HCT116 (cell line): ENCODE results near the gene AGRP. TPM values are rescaled to one million over a fixed set of nuclear protein-coding genes. Genes with fewer than 3 reads are reported as not detected.

Source experiments
- ATAC-seq: fragments of 200-7000 bp; cut with Tn5 transposase; 2 replicates; pipeline ENCODE4 v1.9.1; 2020; ENCODE audit warnings: mild to moderate bottlenecking, moderate library complexity
- BruUV-seq: library from RNA; stranded (reverse); fragments of 400-500 nt; replicated peaks from 2 replicates; lab custom pipeline; 2021; lab: Mats Ljungman, UMichigan
- CTCF ChIA-PET: fragments of 300-600 bp; sonication (Branson Sonifier 250); formaldehyde crosslinking; loops from one replicate; lab custom pipeline; 2021; ENCODE audit warnings: antibody characterized with exemption; lab: Charles Lee
- POLR2A ChIA-PET: fragments of 300-600, 350-600 bp; sonication (Branson Sonifier 250); formaldehyde crosslinking; loops from one replicate; lab custom pipeline; 2021; ENCODE audit warnings: antibody characterized with exemption; lab: Charles Lee
- RAD21 ChIA-PET, 2 experiments: fragments of 300-600 bp; sonication (Branson Sonifier 250); formaldehyde crosslinking; loops; one replicate each; lab custom pipeline; 2023; ENCODE audit warnings: low total read pairs in 2 of 2; ENCODE audit not compliant: uncharacterized antibody in 2 of 2, unreplicated experiment in 2 of 2, low non-redundant PET in 1 of 2; lab: Charles Lee
- DNase-seq: peaks from one replicate; pipeline ENCODE4 v3.0.0-alpha.2; 2010; ENCODE audit warnings: low read depth, low spot score
- H2AFZ ChIP-seq: fragments of 200-600 bp; shearing (Covaris generic), sonication (generic); 2 replicates; pipeline ENCODE4 v1.6.1; 2017; ENCODE audit warnings: low read depth, mixed run types, mixed read lengths, antibody characterized with exemption, low read length; ENCODE audit not compliant: poor library complexity, severe bottlenecking
- H3K27ac ChIP-seq: 2 replicates; pipeline ENCODE4 v1.5.1; 2012; ENCODE audit warnings: low read depth, low read length
- H3K27me3 ChIP-seq: fragments of 200-600 bp; sonication (generic); 2 replicates; pipeline ENCODE4 v1.6.1; 2016; ENCODE audit warnings: mixed run types, low read length, mixed read lengths; ENCODE audit not compliant: insufficient read depth
- H3K36me3 ChIP-seq, 2 experiments: fragments of 200-500 bp in 1 of 2; fragments of 200-600 bp in 1 of 2; sonication (Bioruptor generic) in 1 of 2; sonication (generic) in 1 of 2; 2 replicates each; pipeline versions ENCODE4 v1.5.1 to v1.6.1; 2014 to 2016; ENCODE audit warnings: low read length in 2 of 2, inconsistent platforms in 1 of 2, mixed read lengths in 1 of 2, mixed run types in 1 of 2; ENCODE audit not compliant: insufficient read depth in 2 of 2, control insufficient read depth in 1 of 2
- H3K4me1 ChIP-seq, 2 experiments: fragments of 200-600 bp in 1 of 2; sonication (generic) in 1 of 2; 2 replicates each; pipeline versions ENCODE4 v1.5.1 to v1.6.1; 2012 to 2017; ENCODE audit warnings: low read length in 2 of 2, inconsistent platforms in 1 of 2, mild to moderate bottlenecking in 1 of 2, mixed read lengths in 1 of 2, mixed run types in 1 of 2, moderate library complexity in 1 of 2; ENCODE audit not compliant: insufficient read depth in 2 of 2, control insufficient read depth in 1 of 2
- H3K4me2 ChIP-seq: fragments of 200-600 bp; sonication (generic); 2 replicates; pipeline ENCODE4 v1.6.1; 2017; ENCODE audit warnings: mixed run types, low read length, mixed read lengths
- H3K4me3 ChIP-seq, 2 experiments: fragments of 200-600 bp in 1 of 2; sonication (generic) in 1 of 2; replicated peaks in 1 of 2; 2 replicates each; pipeline ENCODE4 v1.5.1; 2011 to 2016; ENCODE audit warnings: low read length in 2 of 2, control low read depth in 1 of 2, low read depth in 1 of 2, mild to moderate bottlenecking in 1 of 2, mixed read lengths in 1 of 2, mixed run types in 1 of 2
- H3K79me2 ChIP-seq: fragments of 200-600 bp; sonication (generic); 2 replicates; pipeline ENCODE4 v1.6.1; 2017; ENCODE audit warnings: mild to moderate bottlenecking, mixed run types, low read length, moderate library complexity, mixed read lengths; ENCODE audit not compliant: insufficient read depth
- H3K9ac ChIP-seq: fragments of 200-600 bp; sonication (generic); 2 replicates; pipeline ENCODE4 v1.6.1; 2016; ENCODE audit warnings: low read length, mixed read lengths
- H3K9me2 ChIP-seq: fragments of 200-600 bp; sonication (generic), shearing (Covaris generic); 2 replicates; pipeline ENCODE4 v1.6.1; 2017; ENCODE audit warnings: mixed run types, mild to moderate bottlenecking, moderate library complexity; ENCODE audit not compliant: insufficient read depth
- H3K9me3 ChIP-seq, 2 experiments: fragments of 200-500 bp in 1 of 2; fragments of 200-600 bp in 1 of 2; sonication (Bioruptor generic) in 1 of 2; sonication (generic) in 1 of 2; 2 replicates each; pipeline ENCODE4 v1.6.1; 2014 to 2017; ENCODE audit warnings: low read length in 2 of 2, mixed read lengths in 2 of 2, inconsistent platforms in 1 of 2, low read depth in 1 of 2, mild to moderate bottlenecking in 1 of 2, mixed run types in 1 of 2, moderate library complexity in 1 of 2; ENCODE audit not compliant: control insufficient read depth in 1 of 2, insufficient read depth in 1 of 2
- H4K20me1 ChIP-seq: fragments of 200-600 bp; sonication (generic), shearing (Covaris generic); 2 replicates; pipeline ENCODE4 v1.6.1; 2017; ENCODE audit warnings: mixed run types, mild to moderate bottlenecking, moderate library complexity; ENCODE audit not compliant: insufficient read depth
- CBX3 ChIP-seq: IDR thresholded peaks from 2 replicates; pipeline ENCODE4 v1.6.1; 2012; ENCODE audit warnings: low read depth
- CEBPB ChIP-seq: IDR thresholded peaks from 2 replicates; pipeline ENCODE4 v1.6.1; 2012; ENCODE audit warnings: low read depth
- EGR1 ChIP-seq: IDR thresholded peaks from 2 replicates; pipeline ENCODE4 v1.6.1; 2012; ENCODE audit warnings: low read depth
- ELF1 ChIP-seq: IDR thresholded peaks from 2 replicates; pipeline ENCODE4 v1.6.1; 2012; ENCODE audit warnings: low read depth, borderline replicate concordance
- POLR2A ChIP-seq: IDR thresholded peaks from 2 replicates; pipeline ENCODE4 v1.7.0; 2011; ENCODE audit warnings: borderline replicate concordance; ENCODE audit not compliant: insufficient read depth, insufficient read length; ENCODE audit errors: extremely low read depth
- REST ChIP-seq: IDR thresholded peaks from 2 replicates; pipeline ENCODE4 v1.6.1; 2012; ENCODE audit warnings: low read depth
- YY1 ChIP-seq: IDR thresholded peaks from 2 replicates; pipeline ENCODE4 v1.6.1; 2011; ENCODE audit warnings: low read length, low read depth, moderate library complexity, mild to moderate bottlenecking; ENCODE audit not compliant: insufficient replicate concordance; ENCODE audit errors: extremely low read depth
- ZBTB33 ChIP-seq: IDR thresholded peaks from 2 replicates; pipeline ENCODE4 v1.6.1; 2011; ENCODE audit warnings: mild to moderate bottlenecking, low read length, moderate library complexity; ENCODE audit not compliant: insufficient replicate concordance; ENCODE audit errors: extremely low read depth
- ZFX ChIP-seq: fragments of 450-650 bp; IDR thresholded peaks from 2 replicates; pipeline ENCODE4 v1.6.1; 2017
- intact Hi-C: fragments of 100-400 bp; cut with micrococcal nuclease; formaldehyde crosslinking; loops from 2 replicates; pipeline ENCODE4 v1.10.0; 2022
- total RNA-seq: library from RNA; stranded (reverse); gene quantifications from one replicate; pipeline ENCODE4 v1.2.1, GENCODE V29; 2021; ENCODE audit not compliant: unreplicated experiment

AGRP gene
- total RNA-seq, 1 experiment from 2014 or later, result not detected

GRCh38 chr16:67518676-67519075 is 35.3 kb upstream of the AGRP start:
- no peak overlapping the region for H3K27ac ChIP-seq
- ChIA-PET RAD21 (no interaction called here), CTCF (no interaction called here), POLR2A (no interaction called here)
- H3K36me3 ChIP-seq, result no peaks in the 10 kb centered on the region
- no peaks in the 10 kb centered on the region for H3K9me2 ChIP-seq
- H4K20me1 ChIP-seq, result no peaks in the 10 kb centered on the region
- H3K9ac ChIP-seq, result no peak overlapping the region
- no TSS peak for BruUV-seq
- no peak for TF ChIP-seq ZFX
- no peak for TF ChIP-seq POLR2A
- TF ChIP-seq YY1, result no peak
- no peak for TF ChIP-seq EGR1
- TF ChIP-seq ZBTB33, result no peak
- TF ChIP-seq CBX3, result no peak
- no peak for TF ChIP-seq CEBPB
- TF ChIP-seq REST, result no peak
- no peak for TF ChIP-seq ELF1
- ATAC-seq (no peak), DNase-seq (no peak)
- no peak overlapping the region for H3K4me3 ChIP-seq
- no peaks in the 10 kb centered on the region for H3K9me3 ChIP-seq
- H3K4me2 ChIP-seq, result no peak overlapping the region
- peaks cover 0 to 29% of the 10 kb centered on the region in 2 experiments; a peak in 3 of 4 replicates for H3K4me1 ChIP-seq
- H2AFZ ChIP-seq, result no peak overlapping the region
- intact Hi-C loops, result no loop called here
- no peaks in the 10 kb centered on the region for H3K79me2 ChIP-seq
- no peaks in the 10 kb centered on the region for H3K27me3 ChIP-seq
